HAP-1 (cell line): ENCODE measurements around the gene DENND6B.

Experiments
- DNase-seq, 2 experiments: peaks; one replicate each; pipeline ENCODE4 v3.0.0-alpha.2; 2016 to 2020; ENCODE audit warnings: low spot score in 2 of 2
- H3K27me3 ChIP-seq: fragments of 250-450 bp; sonication (Bioruptor Pico); 2 replicates; pipeline ENCODE4 v1.5.1; 2020; ENCODE audit warnings: low read depth, mild to moderate bottlenecking, moderate library complexity
- H3K36me3 ChIP-seq: fragments of 250-450 bp; sonication (Bioruptor Pico); replicated peaks from 2 replicates; pipeline ENCODE4 v1.5.1; 2020; ENCODE audit warnings: mild to moderate bottlenecking
- H3K4me1 ChIP-seq: fragments of 250-450 bp; sonication (Bioruptor Pico); 2 replicates; pipeline ENCODE4 v1.5.1; 2020; ENCODE audit warnings: mild to moderate bottlenecking
- H3K4me3 ChIP-seq: fragments of 250-450 bp; sonication (Bioruptor Pico); 2 replicates; pipeline ENCODE4 v1.5.1; 2020; ENCODE audit warnings: mild to moderate bottlenecking, moderate library complexity
- H3K9me3 ChIP-seq: fragments of 250-450 bp; sonication (Bioruptor Pico); 2 replicates; pipeline ENCODE4 v1.5.1; 2020; ENCODE audit warnings: mild to moderate bottlenecking, moderate library complexity
- in situ Hi-C: fragments of 300-500 bp; cut with MboI; formaldehyde crosslinking; loops from 3 replicates; pipeline ENCODE4 v1.14.3; 2020; ENCODE audit warnings: low sequenced_read_pairs, inconsistent platforms, mixed read lengths

The DENND6B gene

DNA sequence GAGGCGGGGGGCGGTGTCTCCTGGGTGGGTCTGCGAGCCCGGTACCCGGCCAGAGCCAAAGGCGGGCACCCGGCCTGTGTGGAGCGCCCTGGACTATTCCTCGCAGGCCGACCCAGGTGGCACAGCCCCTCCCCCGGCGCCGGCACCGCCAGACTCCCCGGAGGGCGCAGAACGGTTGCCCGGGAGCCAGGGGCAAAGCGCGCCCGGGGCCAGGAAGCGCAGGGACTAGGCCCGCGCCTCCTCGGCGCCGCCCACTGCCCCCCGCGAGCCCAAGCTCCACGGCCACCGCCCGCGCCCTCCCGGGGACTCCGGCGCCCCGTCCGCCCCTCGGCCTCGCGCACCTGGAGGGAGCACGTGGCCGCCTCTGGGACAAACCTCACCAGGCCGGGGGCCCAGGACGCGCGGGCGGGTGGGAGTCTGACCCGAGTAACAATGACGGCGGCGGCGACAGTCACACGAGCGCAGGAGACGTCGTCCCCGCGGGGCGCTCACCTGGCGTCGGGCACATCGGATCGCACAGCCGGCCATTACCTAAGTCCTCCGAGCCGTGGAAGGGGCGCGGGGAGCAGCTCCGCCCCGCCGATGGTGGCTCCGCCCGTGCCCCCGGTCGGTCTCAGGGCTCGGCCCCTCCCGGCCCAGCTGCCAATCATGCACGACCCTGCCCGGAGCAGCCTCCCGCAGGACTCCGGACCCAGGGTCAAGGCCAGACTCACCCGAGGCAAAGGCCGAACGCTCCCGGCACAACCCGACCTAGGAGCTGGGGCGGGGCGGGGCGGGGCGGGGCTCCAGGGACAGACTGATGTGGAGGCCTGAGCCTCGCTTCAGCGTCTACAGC lies 26.8 kb downstream of the DENND6B start:
- H3K4me3 ChIP-seq, result no peak overlapping the region
- no peaks in the 10 kb centered on the region; the same call in 1 of the 2 replicates for H3K36me3 ChIP-seq
- H3K4me1 ChIP-seq, result no peaks in the 10 kb centered on the region; the same call in 1 of the 2 replicates
- DNase-seq, result no peak
- in situ Hi-C loops, result no loop called here
- no peaks in the 10 kb centered on the region for H3K9me3 ChIP-seq
- H3K27me3 ChIP-seq, result no peaks in the 10 kb centered on the region

DNA sequence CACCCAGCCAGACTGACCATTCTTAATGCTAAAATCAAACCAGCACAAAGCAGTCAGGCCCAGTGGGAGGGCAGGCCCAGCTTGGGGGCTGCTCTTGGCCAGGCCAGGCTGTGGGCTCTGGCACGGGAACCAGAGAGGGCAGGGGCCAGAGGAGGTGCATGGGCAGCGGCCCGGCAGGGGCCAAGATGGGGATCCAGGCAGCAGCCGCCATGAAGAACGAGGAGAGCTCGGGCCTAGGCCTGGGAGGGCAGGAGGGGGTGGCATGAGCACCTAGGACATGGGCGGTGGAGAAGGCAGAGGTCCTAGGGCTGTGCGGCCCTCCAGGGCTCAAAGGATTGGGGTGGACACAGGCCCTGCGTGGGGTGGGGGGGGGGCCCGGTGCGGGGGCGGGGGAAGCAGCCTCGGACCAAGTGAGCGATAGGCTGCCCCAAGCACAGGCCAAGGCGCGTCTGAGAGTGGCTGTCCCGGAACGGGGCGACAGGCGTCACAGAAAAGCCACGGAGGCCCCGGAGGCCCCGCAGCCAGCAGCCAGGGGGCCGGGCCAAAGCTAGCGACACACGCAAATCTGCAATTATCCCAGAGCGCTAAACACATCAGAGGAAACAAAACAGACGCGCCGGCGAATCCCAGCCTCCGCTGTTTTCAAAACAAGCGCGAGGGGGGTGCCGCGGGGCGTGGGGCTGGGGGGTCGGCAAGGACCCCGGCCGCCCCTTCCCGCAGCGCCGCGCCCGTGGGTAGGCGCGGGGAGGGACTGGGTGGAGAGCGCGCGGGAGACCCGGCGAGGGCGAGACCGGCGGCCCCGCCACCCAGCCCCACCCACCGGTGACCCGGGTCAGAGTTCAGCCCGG lies 27.7 kb downstream of the DENND6B start:
- H3K9me3 ChIP-seq, result no peaks in the 10 kb centered on the region
- DNase-seq, result no peak
- no peak overlapping the region for H3K4me3 ChIP-seq
- H3K36me3 ChIP-seq, result no peaks in the 10 kb centered on the region; the same call in 1 of the 2 replicates
- in situ Hi-C loops, result no loop called here
- no peaks in the 10 kb centered on the region for H3K27me3 ChIP-seq
- H3K4me1 ChIP-seq, result no peaks in the 10 kb centered on the region

DNA sequence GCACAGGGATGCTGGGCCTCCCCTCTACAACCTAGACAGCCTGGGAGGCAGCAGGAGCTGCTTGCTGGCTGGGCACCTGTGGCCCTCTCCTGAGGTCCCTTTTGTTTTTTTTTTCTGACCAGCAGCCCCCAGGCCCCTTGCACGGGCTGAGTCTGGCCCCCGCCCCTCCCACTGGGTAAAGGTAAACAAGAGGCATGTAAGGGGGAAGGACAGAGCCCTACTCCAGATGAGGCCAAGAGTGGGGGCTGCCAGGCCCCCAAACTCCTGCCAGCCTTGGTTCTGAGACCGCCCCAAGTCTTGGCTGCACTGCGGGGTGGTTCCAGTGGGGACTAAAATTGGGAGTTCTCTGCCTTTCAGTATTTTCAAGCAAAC lies 28.6 kb downstream of the DENND6B start:
- Histone ChIP-seq H3K9me3 (no peaks in the 10 kb centered on the region), H3K4me3 (no peak overlapping the region), H3K36me3 (no peaks in the 10 kb centered on the region; the same call in 1 of the 2 replicates), H3K4me1 (peaks cover 6% of the 10 kb centered on the region), H3K27me3 (no peaks in the 10 kb centered on the region)
- no peak for DNase-seq
- in situ Hi-C loops, result no loop called here

DNA sequence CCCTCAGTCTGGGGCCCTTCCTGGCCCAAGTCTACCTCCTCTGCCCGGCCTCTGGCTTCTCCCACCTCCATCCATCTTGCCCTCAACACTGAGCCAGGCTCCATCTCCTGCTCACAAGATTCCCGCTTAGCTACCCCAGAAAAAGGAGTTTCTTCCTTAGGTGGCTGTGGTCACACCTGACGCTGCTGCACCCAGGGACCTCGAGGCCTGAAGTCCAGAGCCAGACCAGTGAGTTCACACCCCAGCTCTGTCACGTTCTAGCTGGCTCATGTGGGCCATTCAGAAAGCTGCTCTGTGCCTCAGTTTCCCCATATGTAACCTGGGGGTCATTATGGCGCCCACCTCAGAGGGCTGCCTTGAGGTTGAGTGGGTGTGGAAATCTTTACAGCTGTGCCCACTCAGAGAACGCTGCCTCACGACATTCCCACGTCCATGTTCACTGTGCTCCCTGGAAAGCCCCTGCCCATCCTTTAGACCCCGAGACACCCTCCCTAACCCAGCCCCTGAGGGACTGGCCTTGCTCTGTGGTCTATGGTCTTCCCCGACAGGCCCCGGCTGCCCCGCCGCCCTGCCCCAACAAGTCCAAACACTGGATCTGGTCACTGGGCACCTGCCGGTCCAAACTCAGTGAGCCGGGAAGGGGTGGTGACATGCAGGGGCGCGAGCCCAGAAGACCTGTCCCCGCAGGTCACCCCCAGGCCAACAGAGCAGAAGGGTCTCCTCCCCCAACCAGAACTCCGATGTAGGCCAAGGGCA lies 29.1 kb downstream of the DENND6B start:
- H3K9me3 ChIP-seq, result no peaks in the 10 kb centered on the region
- no peaks in the 10 kb centered on the region; the same call in 1 of the 2 replicates for H3K36me3 ChIP-seq
- no peak for DNase-seq
- H3K4me3 ChIP-seq, result no peak overlapping the region
- H3K4me1 ChIP-seq, result peaks cover 7% of the 10 kb centered on the region
- in situ Hi-C loops, result no loop called here
- H3K27me3 ChIP-seq, result no peaks in the 10 kb centered on the region

DNA sequence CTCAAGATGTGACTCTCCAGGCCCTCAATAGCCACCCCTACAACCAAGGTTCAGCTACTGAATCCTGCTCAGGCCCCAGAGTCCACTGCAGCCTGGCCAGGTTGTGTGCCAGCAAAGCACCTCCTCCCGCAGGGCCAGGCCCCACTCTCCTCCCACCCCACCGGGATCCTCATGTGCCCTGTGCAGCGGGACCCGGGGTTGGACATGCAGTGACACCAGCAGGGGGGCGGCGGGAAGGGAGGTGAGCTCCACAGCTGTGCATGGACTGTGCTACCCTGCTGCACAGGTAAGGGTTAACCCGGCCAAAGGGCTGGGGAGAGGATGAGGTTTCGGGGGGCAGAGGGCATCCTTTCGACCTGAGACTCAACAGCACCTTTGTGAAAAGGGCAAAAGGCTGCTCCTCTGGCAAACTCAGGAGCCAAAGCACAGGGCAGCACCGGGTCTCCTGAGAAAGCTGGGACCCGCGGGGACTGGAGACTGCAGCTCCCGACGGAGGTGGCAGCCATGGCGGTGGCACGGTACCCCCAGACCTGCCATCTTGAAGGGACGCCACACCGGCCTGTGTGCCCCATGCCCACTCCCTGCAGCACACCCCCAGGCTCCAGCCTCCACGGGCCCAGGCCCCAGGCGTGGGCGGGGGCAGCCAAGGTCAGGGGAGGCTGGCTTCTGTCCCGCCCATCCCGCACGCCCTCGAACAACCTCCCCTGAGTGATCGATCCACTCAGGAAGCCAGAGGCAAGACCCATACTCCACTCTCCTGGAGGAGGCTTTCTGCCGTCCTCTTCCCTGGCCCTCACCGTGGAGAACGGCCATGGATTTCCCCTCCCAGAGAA lies 29.9 kb downstream of the DENND6B start:
- Histone ChIP-seq H3K4me1 (peaks cover 7% of the 10 kb centered on the region), H3K27me3 (no peaks in the 10 kb centered on the region), H3K36me3 (no peaks in the 10 kb centered on the region; the same call in 1 of the 2 replicates), H3K9me3 (no peaks in the 10 kb centered on the region), H3K4me3 (no peak overlapping the region)
- in situ Hi-C loops, result no loop called here
- DNase-seq, result no peak

DNA sequence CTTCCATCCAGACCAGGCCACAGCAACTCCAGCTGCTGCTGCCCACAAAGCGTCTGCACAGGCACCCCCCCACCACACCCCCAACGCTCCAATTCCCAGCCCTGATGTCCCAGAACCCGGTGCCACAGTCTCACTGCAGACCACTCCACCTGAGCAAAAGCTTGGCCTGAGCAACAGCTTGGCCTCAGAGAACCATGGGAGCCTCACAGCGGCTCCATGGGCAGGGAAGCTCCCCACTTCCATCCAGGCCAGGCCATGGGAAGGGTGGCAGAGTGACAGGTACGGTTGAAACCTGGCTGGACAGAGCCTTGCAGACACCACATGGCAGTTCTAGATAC lies 32.5 kb downstream of the DENND6B start:
- Histone ChIP-seq H3K4me3 (no peak overlapping the region), H3K9me3 (no peaks in the 10 kb centered on the region), H3K36me3 (peaks cover 7% of the 10 kb centered on the region; the same call in 1 of the 2 replicates), H3K27me3 (no peaks in the 10 kb centered on the region), H3K4me1 (peaks cover 7% of the 10 kb centered on the region)
- in situ Hi-C loops, result no loop called here
- DNase-seq, result no peak

DNA sequence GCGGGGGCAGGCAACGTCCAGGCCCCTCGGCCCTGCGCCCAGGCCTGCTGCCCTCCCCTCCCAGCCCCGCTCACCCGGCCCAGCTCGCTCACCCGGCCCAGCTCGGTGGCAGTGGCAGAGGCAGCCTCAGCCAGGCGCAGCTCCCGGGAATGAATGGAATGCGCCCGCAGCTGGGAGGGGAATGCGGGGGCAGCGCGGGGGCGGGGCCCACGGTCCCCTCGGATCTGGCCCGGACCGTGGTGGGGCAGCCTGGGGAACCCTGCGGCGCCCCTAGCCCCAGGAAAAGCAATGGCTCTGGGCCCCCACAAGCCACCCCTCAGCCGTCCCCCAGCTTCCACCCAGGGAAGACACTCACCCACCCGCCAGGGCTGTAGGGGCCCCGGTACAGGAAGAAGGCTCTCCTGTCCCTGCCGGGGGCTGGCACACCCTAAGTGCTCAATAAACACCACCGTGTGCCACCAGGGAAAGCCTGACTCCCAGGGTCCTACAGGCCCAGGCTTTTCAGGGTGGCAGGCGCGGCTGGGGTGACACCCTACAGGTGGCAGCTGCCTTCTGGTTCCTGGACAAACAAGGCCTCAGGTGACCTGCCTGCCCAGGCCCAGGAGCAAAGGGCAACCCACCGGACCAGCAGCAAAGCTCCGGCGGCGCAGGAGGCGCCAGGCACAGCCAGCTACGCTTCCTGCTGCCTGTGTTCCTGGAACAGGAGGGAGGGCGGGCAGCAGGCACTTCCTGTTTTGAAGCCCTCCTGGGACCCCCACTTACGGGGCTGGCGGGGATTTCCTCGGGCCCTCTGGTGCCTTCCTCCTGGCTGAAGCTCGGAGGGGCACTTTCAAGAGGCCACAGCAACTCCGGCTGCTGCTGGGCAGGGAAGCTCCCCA lies 33.1 kb downstream of the DENND6B start:
- no peak overlapping the region for H3K4me3 ChIP-seq
- H3K4me1 ChIP-seq, result peaks cover 7% of the 10 kb centered on the region
- H3K9me3 ChIP-seq, result no peaks in the 10 kb centered on the region
- peak in 1 of 2 experiments; percentile 71 for DNase-seq
- no peaks in the 10 kb centered on the region for H3K27me3 ChIP-seq
- H3K36me3 ChIP-seq, result peaks cover 11% of the 10 kb centered on the region; the same call in 1 of the 2 replicates
- in situ Hi-C loops, result no loop called here

DNA sequence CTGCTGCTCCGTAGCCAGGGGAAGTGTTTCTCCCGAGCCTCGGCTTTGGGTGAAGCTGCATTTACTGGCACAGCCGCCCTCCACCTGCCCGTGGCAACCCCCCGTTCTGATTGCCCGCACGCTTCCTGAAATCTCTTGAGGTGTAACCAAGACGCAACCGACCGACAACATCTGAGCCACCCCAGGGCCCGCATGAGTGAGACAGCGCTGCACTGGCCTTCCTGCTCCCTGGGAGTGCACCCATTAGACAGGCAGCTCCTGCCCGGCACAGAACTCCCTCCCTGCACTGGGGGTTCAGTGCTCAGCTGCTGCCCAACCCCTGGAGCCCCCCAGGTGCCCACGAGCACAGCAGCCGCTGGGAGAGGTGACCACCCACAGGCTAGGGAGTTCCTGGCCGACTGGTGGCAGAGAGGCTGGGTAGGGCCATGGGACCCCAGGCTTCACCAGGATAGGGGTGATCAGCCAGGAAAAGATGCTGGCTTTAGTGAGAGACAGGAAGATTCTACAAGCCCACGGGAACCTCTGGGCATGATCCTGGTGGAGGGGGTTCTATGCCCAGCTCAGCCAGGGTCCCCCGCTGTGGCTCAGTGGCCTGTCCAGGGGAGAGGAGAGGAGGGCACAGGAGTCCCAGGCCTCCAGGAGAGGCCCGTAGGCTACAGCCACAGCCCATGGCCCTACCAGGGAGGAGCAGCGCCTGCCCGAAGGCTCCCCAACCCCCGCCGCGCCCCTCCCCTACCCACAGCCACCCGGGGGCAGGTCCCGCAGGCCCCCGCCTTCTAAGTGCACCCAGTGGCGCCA lies 34.0 kb downstream of the DENND6B start:
- no peaks in the 10 kb centered on the region for H3K9me3 ChIP-seq
- H3K4me3 ChIP-seq, result no peak overlapping the region
- peaks cover 13% of the 10 kb centered on the region; the same call in 1 of the 2 replicates for H3K36me3 ChIP-seq
- H3K4me1 ChIP-seq, result peaks cover 7% of the 10 kb centered on the region
- in situ Hi-C loops, result no loop called here
- DNase-seq, result no peak
- no peaks in the 10 kb centered on the region for H3K27me3 ChIP-seq

DNA sequence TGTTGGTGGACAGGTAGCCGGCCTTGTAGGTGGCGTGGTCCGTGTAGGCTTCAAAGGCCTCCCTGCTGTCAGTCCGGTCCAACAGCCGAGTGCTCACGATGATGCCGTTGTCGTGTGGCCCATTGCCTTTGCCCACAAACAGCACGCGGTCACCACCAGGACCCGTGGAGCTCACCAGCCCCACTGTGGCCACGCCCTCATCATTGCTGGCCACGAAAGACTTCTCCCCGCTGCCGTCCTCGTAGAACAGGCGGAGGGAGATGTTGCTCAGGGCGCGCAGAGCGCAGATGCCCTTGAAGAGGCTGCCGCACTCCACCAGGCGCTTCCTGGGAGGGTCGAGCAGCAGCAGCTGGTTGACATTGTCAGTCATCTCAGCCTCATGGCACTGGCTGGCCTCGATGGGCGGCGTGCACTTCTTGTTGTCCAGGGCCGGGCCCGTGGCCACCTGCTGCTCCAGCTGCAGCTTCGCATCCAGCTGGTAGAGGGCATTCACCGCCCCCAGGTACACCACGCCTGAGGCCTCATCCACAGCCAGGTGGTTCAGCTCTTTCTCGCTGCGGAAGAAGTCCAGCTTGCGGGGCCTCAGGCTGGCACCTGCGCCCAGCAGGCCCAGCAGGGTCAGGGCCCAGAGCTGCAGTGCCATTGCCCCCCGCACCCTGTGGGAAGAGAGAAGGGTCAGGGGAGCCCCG lies 36.7 kb downstream of the DENND6B start:
- DNase-seq, result no peak
- Histone ChIP-seq H3K27me3 (no peaks in the 10 kb centered on the region), H3K4me3 (no peak overlapping the region), H3K4me1 (peaks cover 7% of the 10 kb centered on the region), H3K9me3 (no peaks in the 10 kb centered on the region), H3K36me3 (peaks cover 18% of the 10 kb centered on the region; the same call in 1 of the 2 replicates)
- in situ Hi-C loops, result no loop called here

DNA sequence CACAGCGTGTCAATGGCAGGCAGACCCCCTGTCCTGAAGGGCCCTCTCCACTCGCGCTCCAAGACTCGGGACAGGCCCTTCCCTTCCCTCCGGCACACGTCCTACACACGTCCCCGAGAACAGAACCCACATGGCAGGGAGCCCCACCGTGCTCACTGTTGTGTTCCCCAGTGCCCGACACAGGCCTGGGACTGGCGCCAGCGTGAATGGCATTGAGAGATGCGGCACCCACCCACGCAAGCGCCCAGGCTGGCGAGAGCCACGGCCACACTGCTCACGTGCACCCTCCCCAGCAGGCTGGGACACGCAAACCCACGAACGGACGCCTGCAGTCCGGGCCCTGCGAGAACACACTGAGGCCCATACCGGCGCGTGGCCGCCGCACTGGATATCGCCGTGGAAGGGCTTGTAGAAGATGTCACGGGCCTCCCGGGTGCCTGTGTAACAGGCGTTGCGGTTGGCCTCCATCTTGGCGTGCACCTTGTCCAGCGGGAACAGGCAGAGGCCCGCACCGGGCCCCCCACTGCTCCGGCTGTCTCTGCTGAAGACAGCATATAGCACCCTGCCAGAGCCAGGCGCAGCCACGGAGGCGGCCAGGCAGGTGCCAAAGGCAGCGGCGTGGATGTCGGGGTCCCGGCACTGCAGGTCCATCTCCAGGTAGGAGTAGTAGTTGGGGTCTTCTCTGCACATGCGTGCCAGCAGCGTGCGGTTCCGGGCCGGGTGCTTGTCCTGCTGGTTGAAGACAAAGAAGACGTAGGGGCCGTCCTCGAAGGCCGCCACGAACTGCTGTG lies 37.5 kb downstream of the DENND6B start:
- H3K36me3 ChIP-seq, result peaks cover 18% of the 10 kb centered on the region; the same call in 1 of the 2 replicates

DNA sequence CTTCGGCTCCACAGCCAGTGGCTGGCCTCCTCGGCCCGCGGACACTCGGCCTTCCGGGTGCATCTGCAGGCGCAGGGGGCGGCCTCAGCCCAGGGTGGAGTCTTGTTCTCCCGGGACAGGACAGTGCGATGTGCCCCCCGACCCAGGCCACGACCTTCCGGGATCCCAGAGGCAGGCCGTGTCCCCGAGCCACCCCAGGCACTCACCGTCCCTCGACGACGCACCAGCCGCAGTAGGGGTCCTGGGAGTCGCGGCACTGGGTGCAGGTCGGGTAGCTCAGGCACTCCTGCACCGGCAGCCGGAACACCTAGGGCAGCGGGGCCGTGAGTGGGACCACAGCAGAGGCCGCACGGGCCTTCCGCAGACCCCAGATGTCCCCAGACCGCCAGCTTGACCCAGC lies 39.1 kb downstream of the DENND6B start:
- in situ Hi-C loops, result no loop called here
- no peaks in the 10 kb centered on the region for H3K27me3 ChIP-seq
- no peaks in the 10 kb centered on the region for H3K9me3 ChIP-seq
- DNase-seq, result no peak
- H3K4me3 ChIP-seq, result no peak overlapping the region
- no peaks in the 10 kb centered on the region for H3K4me1 ChIP-seq
- peaks cover 21% of the 10 kb centered on the region for H3K36me3 ChIP-seq

More for the DNA sequence above, 37.5 kb downstream of the DENND6B start:
- no peaks in the 10 kb centered on the region for H3K9me3 ChIP-seq
- in situ Hi-C loops, result no loop called here
- no peaks in the 10 kb centered on the region for H3K27me3 ChIP-seq
- H3K4me3 ChIP-seq, result no peak overlapping the region
- peaks cover 7% of the 10 kb centered on the region for H3K4me1 ChIP-seq
- DNase-seq, result no peak
